GM19023 (cell line): ENCODE results near the gene RRP1.

ENCODE experiments used
- ATAC-seq: cut with Tn5 transposase; IDR thresholded peaks from one replicate; pipeline ENCODE4 v1.9.1; 2021; ENCODE audit warnings: mild to moderate bottlenecking, moderate library complexity; ENCODE audit not compliant: unreplicated experiment

RRP1 gene

DNA sequence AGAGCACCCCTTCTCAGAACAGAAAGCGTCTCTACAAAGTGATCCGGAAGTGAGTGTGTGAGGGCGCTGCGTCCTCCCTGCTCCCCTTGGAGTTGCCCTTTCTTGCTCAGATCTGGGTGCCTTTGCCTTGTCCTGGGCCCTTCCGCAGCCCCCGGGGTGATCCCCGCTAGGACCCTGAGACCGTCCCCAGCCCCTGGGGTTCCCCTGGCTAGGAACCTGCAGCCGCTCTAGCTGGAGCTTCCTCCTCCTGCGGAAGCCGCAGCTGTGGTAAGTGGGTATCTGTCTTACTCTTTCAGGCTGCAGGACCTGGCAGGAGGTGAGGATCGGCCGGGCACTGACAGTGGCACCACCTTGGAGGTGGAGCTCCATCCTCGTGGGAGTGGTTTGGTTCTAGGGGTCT, 11.2 kb downstream of the RRP1 start:
- no peak for ATAC-seq

DNA sequence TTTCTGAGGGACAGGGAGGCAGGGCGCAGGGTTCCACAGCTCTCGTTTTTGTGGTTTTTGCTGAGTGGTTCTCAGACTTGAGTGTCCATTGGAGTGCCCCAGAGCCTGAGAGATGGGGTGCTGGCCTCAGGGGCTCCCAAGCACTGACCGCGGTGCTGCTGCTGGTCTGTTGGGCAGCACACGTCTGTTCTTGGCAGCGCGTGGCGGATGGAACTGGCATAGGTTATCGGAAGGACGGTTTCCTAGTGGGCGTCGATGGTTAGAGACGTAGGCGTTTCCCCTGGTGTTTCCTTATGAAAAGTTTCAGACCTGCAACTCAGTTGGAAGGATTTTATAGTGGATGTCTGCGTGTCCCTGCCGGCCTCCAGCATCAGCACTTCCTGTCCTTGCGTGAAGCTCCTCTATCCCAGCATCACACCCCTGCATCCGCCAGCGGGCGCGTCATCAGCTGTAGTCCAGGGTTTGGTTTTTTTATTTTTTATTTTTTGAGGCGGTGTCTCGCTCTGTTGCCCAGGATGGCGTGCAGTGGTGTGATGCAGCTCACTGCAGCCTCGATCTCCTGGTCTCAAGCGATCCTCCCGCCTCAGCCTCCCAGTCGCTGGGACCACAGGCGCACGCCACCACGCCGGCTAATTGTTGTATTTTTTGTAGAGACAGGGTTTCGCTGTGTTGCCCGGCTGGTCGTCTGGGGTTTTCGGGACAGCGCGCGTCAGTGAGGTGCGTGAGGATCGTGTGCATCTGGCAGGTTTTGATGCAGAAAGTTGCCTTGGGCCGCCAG, 11.8 kb downstream of the RRP1 start:
- ATAC-seq, result no peak

GRCh38 chr21:43802713-43803313, 13.4 kb downstream of the RRP1 start:
- ATAC-seq, result no peak

GRCh38 chr21:43803558-43804300, 14.4 kb downstream of the RRP1 start:
- no peak for ATAC-seq

- ATAC-seq, result peak; percentile 72
Measured at GRCh38 chr21:43805275-43805800, 16.0 kb downstream of the RRP1 start.

GRCh38 chr21:43806017-43806710, 16.8 kb downstream of the RRP1 start:
- no peak for ATAC-seq

DNA sequence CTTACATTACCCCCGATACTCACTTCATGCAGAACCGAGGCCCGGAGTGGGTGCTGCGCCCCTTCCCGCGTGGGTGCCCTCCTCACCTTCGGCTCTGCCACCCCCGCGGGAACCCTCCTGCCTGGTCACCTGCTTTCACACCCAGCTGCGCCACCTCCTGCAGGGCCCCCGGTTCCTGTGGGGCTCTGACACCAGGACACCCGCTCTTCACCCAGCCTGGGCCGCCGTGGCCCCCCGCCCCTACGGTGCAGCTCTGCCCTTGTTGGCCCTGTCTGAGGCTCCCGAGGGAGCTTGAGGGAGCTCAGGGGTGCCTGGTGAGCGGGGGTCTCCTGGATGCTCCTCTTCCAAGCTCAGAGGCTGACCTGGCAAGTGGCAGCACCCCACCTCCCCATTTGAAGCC, 19.0 kb downstream of the RRP1 start:
- ATAC-seq, result no peak

DNA sequence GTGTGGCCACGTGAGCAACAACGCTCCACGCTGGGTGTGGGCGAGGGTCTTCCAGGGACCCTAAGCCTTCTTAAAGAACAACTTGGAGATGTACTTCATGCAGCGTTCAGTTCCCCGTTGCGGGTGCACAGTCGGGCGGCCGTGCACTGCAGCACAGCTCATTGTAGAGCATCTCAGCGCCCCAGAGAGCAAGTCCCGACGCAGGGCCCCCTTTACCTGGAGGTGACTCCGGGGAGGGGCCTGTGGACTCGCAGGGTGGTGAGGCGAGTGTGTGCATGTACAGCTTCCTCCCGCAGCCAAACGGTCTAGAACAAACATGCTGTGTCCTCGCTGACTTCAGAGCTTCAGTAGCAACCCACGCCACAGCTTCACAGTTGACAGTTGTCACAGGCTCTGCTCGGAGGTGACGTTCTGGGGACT, 19.5 kb downstream of the RRP1 start:
- ATAC-seq, result no peak

DNA sequence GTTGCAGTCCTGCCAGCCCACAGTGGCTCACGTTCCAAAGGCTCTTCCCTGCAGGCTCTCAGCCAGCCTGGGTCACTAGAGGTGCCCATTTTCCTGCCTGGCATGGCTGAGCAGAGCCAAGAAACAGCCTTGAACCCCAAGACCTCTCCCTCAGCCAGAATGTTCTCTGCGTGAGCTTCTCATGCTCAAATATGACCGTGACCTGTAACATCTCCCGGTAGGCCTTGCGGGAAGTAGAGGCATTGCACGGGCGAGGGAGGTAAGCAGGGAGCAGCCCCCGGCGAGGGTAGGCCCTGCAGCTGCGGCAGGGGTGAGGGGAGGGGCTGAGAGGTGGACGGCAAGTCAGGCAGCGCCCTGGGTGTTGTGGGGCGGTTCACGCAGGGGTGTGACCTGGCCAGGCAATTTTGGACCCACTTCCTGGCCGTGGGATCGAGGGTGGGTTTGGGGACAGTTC, 20.0 kb downstream of the RRP1 start:
- ATAC-seq, result no peak

DNA sequence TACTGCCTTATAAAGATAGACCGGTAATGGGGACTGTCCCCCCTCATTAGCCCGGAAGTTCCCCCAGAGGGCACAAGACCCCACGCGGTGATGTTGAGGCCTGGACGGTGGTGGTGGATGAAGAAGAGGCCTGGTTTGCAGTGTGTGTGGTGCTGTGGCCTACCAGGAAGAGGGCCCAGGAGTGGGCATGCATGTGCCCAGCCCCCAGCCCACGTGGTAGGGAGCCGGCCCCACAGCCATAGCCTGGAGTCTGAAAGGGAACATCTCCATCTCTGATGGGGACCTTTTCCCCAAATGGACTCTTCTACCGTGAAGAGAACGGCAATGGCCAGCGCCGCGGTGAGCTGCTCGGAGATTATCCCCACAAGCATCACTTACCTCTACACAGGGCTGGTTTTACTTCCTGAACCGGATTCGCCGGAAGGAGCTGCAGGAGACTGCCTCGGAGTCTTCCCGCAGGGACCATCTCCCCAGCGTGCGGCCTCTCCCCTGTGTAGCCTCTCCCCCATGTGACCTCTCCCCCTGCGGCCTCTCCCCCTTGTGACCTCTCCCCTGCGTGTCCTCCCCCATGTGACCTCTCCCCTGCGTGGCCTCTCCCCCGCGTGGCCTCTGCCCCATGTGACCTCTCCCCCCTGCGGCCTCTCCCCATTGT, 20.6 kb downstream of the RRP1 start:
- no peak for ATAC-seq

DNA sequence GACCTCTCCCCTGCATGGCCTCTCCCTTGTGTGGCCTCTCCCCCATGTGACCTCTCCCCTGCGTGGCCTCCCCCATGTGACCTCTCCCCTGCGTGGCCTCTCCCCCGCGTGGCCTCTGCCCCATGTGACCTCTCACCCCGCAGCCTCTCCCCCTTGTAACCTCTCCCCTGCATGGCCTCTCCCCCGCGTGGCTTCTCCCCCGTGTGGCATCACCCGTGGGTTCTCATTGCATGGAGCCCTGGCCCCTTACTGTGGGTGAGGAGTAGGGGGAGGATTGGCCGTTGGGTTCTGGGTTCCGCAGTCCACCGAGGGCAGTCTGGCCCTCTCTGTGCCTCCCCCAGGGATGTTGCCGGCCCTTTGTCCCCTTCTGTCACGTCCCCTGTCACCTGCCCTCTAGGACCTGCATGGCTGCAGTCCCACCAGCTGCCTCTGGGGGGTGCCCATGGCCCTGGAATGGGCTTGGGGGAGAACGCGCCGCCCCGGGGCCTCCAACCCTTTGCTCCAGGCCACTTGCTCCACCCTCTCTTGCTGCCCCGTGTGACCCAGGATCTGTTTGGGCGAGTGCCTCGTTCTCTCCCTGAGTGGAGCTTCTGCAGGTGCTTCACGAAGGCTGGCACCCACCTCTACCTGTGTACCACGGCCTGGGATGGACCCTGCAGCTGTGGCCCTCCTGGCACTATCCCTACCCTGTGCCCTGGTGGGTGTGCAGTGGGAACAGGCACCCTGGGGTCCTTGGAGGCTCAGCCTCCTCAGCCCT, 21.3 kb downstream of the RRP1 start:
- ATAC-seq, result no peak

DNA sequence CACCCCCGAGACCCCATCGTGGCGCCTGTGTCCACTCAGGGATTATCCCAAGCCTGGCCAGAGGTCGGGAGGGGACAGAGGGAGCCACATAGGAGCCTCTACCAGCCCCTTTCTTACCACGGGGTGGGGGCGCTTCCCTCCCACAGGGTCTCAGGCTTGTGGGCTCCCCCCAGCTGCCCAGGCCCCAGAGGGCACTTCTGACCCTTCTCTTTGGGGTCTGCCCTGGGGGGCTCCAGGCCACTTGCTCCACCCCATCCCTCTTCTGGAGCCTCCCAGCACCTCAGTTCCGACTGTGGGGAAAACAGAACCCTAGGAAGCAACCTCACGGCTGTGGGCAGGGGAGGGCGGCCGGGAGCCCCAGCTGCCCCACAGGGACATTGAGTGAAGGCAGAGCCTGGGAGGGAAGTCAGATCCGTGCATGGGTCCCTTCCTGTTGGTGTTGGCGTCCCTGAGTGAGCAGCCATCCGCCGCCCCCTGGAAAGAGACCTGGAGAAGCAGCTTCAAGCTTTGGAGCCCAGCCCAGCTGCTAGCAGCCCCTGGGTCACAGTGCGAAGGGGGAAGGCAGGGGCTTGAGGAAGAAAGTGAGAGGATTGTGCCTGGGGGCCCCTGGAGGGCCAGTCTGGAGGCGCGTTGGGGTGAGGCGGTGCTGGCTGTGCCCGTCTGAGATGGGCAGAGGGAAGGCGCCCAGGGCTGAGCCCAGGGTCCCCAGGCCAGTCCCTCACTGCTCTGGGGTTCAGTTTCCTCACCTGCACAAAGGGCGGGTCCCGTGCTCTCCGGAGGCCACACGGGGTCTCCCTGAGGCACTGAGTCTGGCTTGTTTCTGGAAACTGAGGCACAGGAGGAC, 22.1 kb downstream of the RRP1 start:
- ATAC-seq, result no peak

DNA sequence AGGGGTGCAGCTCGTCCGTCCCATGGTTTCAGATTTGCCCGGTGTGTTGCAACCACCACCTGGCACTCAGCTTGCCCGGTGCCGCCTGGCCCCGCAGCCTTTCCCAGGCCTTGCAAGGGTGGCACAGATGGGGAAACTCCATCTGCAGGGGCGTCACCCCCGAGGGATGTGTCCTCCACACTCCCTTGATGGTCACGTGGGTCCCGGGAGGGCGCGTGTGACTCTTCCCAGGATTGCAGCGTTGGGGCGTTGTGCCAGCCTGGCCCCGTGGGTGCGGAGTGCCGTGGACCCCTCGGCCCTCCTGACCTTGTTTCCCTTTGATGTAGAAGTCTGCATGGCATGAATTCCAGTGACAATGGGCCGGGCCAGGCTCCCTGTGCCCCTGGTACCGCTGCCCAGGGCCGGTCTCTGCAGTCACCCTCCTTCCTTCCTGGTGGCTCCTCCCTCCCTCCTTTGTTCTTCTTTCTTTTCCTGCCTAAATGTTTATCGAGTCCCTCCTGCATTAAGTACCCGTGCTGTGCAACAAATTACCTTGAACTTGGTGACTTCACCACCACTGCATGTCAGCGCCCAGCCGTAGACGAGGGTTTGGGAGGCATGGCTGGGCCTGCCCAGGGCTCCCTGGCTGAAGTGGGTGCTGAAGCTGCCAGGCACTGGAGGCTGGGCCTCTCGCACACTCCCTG, 22.9 kb downstream of the RRP1 start:
- ATAC-seq, result no peak

GRCh38 chr21:43812957-43813655, 23.7 kb downstream of the RRP1 start:
- no peak for ATAC-seq

DNA sequence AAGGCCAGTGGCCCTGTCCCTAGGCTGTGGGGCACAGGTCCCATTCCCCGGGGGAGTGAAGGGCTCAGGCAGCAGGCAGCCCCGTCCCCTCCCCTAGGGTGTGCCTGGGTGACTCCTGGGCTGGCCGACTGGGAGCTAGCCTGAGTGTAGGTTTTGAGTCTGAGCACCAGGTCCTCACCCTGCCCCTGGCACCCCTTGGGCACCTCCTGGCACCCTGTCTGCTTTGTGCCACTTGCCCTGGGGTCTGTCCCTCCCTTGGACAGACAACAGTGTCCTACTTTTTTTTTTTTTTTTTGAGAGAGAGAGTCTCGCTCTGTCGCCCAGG, 24.2 kb downstream of the RRP1 start:
- no peak for ATAC-seq

- ATAC-seq, result no peak
Measured at GRCh38 chr21:43814215-43815106, 25.1 kb downstream of the RRP1 start.

- ATAC-seq, result no peak
Measured at GRCh38 chr21:43815107-43815613, 25.8 kb downstream of the RRP1 start.
